Transverse colon (tissue), 3 donors: ENCODE data around the gene STXBP5L.

Experiments
- EP300 ChIP-seq: sonication (generic); formaldehyde crosslinking; IDR thresholded peaks from one replicate; pipeline ENCODE4 v1.6.1; 2017; ENCODE audit warnings: antibody characterized with exemption, low read depth
- TF ChIP-seq, protein P1 (sequence below), 5 experiments: fragments of 200-600 bp in 3 of 5; fragments of 450-650 bp in 2 of 5; sonication (generic) in 3 of 5; IDR thresholded peaks; 1 replicate in 2 of 5; 2 replicates in 3 of 5; pipeline ENCODE4 v1.5.1; 2016 to 2017; ENCODE audit warnings: antibody characterized with exemption in 5 of 5, inconsistent platforms in 3 of 5, mild to moderate bottlenecking in 2 of 5, moderate library complexity in 1 of 5

DNA sequence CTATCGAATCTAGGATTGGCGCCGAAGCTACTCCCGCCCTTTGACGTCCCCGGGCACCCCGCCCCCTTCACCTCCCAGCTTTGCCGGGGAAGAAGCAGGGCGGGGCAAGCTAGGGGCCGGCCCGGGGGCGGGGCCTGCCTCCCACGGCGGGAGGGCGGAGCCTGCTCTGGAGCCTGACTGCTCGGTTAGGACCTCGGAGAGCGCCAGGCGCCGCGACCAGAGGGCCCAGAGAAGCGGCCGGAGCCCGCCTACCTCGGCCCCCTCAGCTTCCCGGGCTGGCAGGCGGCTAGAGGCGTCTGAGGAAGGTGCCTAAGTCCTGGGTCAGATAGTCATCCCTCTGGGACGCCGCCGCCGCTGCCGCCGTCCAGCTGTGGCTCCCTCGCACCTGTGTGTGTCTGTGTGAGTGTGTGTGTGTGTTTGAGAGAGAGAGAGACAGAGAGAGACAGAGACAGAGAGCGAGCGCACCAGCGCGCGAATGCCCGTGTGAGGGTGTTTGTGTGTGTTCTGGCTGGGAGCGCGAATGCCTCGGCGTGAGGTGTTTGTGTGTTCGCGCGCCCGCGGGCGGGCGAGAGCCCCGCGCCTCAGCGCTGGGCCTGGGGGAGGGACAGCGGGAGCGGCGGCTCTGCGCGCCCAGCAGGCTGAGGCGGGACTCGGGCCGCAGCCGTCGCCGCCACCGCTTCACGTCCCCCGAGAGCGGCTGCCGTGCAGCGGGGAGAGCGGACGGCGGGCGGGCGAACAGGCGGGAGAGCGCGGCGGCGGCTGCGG lies at the start of gene STXBP5L:
- TF ChIP-seq, protein P1, sequence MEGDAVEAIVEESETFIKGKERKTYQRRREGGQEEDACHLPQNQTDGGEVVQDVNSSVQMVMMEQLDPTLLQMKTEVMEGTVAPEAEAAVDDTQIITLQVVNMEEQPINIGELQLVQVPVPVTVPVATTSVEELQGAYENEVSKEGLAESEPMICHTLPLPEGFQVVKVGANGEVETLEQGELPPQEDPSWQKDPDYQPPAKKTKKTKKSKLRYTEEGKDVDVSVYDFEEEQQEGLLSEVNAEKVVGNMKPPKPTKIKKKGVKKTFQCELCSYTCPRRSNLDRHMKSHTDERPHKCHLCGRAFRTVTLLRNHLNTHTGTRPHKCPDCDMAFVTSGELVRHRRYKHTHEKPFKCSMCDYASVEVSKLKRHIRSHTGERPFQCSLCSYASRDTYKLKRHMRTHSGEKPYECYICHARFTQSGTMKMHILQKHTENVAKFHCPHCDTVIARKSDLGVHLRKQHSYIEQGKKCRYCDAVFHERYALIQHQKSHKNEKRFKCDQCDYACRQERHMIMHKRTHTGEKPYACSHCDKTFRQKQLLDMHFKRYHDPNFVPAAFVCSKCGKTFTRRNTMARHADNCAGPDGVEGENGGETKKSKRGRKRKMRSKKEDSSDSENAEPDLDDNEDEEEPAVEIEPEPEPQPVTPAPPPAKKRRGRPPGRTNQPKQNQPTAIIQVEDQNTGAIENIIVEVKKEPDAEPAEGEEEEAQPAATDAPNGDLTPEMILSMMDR (IDR thresholded peaks at IDR 0.05) = no peak
- TF ChIP-seq EP300 = no peak
